ENCODE measurements around the gene PFDN4.
A peak's percentile ranks its signal among the peaks of the same experiment; 100 is the strongest.
"Not testable (repeated sequence)": the region's sequence is repeated elsewhere in the genome, so short reads cannot be mapped to it uniquely, and the experiment has no call there.

Gene PFDN4

DNA sequence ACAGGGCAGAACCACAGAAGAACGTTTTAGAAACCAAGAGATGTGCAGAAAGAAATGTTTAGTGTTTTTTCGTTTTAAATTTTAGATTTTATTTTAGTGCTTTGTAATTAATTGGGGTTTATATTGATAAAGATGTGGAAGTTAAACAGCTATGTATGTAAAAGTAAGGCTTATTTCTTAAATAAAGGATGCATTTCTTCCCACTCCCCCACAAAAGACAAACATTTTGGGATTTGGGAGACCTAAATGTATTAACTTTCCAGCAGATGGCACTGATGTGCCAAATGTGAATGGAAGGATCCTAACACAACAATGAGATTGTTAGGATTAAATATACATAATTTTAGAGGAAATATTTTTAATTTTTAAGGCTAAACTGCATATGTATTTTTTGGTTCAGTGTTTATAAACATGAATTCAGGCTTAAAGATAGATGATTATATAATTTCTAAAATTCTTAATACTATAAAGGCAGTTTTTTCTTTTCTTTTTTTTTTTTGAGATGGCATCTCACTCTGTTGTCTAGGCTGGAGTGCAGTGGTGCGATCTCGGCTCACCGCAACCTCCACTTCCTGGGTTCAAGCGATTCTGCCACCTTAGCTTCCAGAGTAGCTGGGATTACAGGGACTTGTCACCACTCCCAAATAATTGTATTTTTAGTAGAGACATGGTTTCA is 12.0 kb downstream of the PFDN4 start:
- peaks cover 21% of the 10 kb centered on the region for H3K36me3 Mint-ChIP-seq (ENCODE audit: low read depth)
- H3K4me1 Mint-ChIP-seq (ENCODE audit: low read depth), result peaks cover 16% of the 10 kb centered on the region
- H3K27ac Mint-ChIP-seq, result no peak overlapping the region
- no peak for DNase-seq (ENCODE audit: low spot score)
- H3K4me3 Mint-ChIP-seq, result no peak overlapping the region
- no peaks in the 10 kb centered on the region for H3K9me3 Mint-ChIP-seq
- H3K27me3 Mint-ChIP-seq (ENCODE audit: low read depth), result no peaks in the 10 kb centered on the region

DNA sequence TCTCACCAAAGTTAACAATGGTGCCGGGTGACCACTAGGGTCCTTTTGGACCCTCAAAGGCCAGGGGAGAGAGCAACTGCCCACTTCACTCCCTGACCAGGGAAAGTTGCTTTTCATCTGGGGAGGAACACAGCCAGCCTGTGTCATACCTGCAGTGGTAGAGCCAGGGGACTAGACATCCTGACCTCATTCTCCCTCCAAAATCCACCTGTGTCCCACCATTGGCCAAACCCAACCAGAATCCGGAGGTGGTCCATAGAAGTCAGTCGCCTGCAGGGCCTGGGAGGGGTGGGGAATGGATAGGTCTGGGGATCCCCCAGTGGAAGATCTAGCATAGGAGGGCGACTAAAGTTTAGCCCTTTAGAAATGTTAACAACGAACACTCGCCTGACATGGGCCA is 12.8 kb downstream of the PFDN4 start:
- H3K4me1 Mint-ChIP-seq (ENCODE audit: low read depth), result peaks cover 16% of the 10 kb centered on the region
- DNase-seq (ENCODE audit: low spot score), result no peak
- peaks cover 19% of the 10 kb centered on the region for H3K36me3 Mint-ChIP-seq (ENCODE audit: low read depth)
- no peaks in the 10 kb centered on the region for H3K9me3 Mint-ChIP-seq
- no peaks in the 10 kb centered on the region for H3K27me3 Mint-ChIP-seq (ENCODE audit: low read depth)
- no peak overlapping the region for H3K4me3 Mint-ChIP-seq
- no peak overlapping the region for H3K27ac Mint-ChIP-seq

DNA sequence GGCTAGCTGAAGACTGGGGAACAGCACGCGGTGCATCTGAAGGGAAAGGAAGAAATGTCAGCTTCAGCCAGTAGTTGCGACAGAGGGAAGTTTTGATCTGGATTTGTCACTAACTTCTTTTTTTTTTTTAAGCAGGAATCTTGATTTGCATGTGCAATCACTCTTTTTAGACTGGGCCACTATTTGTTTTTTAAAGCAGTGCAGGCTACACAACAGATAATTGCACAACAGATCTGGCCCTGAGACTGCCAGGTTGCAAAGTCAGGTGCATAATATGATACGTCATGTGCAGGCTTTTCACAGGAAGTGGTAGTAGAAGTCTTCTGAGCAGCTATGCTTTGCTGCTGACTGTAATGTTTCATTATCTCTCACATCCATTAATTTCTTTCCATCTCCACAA is 13.5 kb downstream of the PFDN4 start:
- H3K4me1 Mint-ChIP-seq (ENCODE audit: low read depth), result peaks cover 16% of the 10 kb centered on the region
- no peaks in the 10 kb centered on the region for H3K27me3 Mint-ChIP-seq (ENCODE audit: low read depth)
- H3K9me3 Mint-ChIP-seq, result no peaks in the 10 kb centered on the region
- DNase-seq (ENCODE audit: low spot score), result no peak
- H3K4me3 Mint-ChIP-seq, result peak overlapping the region; percentile 24
- H3K27ac Mint-ChIP-seq, result peak overlapping the region; percentile 81
- peaks cover 13% of the 10 kb centered on the region for H3K36me3 Mint-ChIP-seq (ENCODE audit: low read depth)

- Mint-ChIP-seq H3K4me3 (peak overlapping the region; percentile 24), H3K36me3 (ENCODE audit: low read depth) (peaks cover 8% of the 10 kb centered on the region), H3K27me3 (ENCODE audit: low read depth) (no peaks in the 10 kb centered on the region), H3K9me3 (no peaks in the 10 kb centered on the region), H3K4me1 (ENCODE audit: low read depth) (peaks cover 19% of the 10 kb centered on the region), H3K27ac (peak overlapping the region; percentile 81)
- DNase-seq (ENCODE audit: low spot score), result no peak
Observed at GRCh38 chr20:54221996-54222890, 14.4 kb downstream of the PFDN4 start.

DNA sequence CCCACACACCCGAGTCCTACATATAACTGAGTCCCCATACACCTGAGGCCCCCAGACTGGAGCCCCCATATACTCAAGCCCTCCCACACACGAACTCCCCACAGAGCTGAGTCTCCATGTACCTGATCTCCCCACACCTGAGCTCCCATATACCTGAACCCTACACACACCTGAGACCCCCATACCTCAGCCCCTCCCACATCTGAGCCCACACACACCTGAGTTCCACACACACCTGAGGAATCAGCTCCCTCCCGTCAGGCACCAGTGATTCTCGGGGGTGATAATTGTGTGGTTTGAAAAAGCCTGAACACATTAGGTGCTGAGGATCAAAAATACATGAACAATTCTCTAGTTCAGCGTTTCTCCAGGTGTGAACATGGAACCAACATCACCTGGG is 15.4 kb downstream of the PFDN4 start:
- no peak for DNase-seq (ENCODE audit: low spot score)
- no peak overlapping the region for H3K27ac Mint-ChIP-seq
- no peak overlapping the region for H3K4me3 Mint-ChIP-seq
- peaks cover 7% of the 10 kb centered on the region for H3K9me3 Mint-ChIP-seq
- no peaks in the 10 kb centered on the region for H3K27me3 Mint-ChIP-seq (ENCODE audit: low read depth)
- H3K4me1 Mint-ChIP-seq (ENCODE audit: low read depth), result peaks cover 21% of the 10 kb centered on the region
- H3K36me3 Mint-ChIP-seq (ENCODE audit: low read depth), result peaks cover 5% of the 10 kb centered on the region

DNA sequence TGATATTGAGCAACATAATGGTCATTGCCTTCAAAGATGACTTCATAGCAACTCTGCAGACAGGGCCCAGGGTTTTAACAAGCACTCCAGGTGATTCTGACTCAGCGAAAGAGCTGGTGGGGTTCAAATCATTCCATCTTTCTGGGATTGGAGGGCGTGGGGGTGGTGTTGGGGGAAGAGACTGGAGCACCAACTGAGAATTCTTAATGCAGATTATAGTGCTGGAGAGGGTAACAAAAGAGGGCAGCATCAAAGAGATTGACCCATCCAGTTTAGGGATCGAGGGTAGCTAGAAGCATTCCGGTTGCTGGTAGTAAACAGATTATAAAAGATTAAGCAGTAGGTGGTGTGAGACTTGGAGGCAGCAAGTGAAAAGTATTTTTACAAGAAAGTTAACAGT is 15.9 kb downstream of the PFDN4 start:
- H3K9me3 Mint-ChIP-seq, result peaks cover 7% of the 10 kb centered on the region
- H3K4me1 Mint-ChIP-seq (ENCODE audit: low read depth), result peaks cover 21% of the 10 kb centered on the region

DNA sequence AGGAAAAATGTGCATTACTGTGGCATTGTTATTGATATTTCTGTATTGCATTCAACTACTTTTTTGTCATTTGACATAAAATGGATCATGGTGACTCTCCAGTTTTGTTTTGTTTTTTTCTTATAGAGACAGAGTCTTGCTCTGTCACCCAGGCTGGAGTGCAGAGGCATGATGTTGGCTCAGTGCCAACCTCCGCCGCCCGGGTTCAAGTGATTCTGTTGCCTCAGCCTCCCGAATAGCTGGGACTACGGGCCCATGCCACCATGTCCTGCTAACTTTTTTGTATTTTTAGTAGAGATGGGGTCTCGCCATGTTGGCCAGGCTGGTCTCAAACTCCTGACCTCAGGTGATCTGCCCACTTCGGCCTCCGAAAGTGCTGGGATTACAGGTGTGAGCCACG is 16.8 kb downstream of the PFDN4 start:
- peaks cover 21% of the 10 kb centered on the region for H3K4me1 Mint-ChIP-seq (ENCODE audit: low read depth)
- not testable (repeated sequence) for H3K9me3 Mint-ChIP-seq

More for the DNA sequence above, 15.9 kb downstream of the PFDN4 start:
- no peaks in the 10 kb centered on the region for H3K27me3 Mint-ChIP-seq (ENCODE audit: low read depth)
- H3K36me3 Mint-ChIP-seq (ENCODE audit: low read depth), result peaks cover 2% of the 10 kb centered on the region
- H3K4me3 Mint-ChIP-seq, result no peak overlapping the region
- H3K27ac Mint-ChIP-seq, result no peak overlapping the region
- no peak for DNase-seq (ENCODE audit: low spot score)

GRCh38 chr20:54227241-54227640 is 19.4 kb downstream of the PFDN4 start:
- Mint-ChIP-seq H3K36me3 (ENCODE audit: low read depth) (no peaks in the 10 kb centered on the region), H3K27me3 (ENCODE audit: low read depth) (no peaks in the 10 kb centered on the region), H3K4me3 (no peak overlapping the region), H3K27ac (no peak overlapping the region), H3K4me1 (ENCODE audit: low read depth) (peaks cover 7% of the 10 kb centered on the region), H3K9me3 (peaks cover 7% of the 10 kb centered on the region)
- no peak for DNase-seq (ENCODE audit: low spot score)

More for the DNA sequence above, 16.8 kb downstream of the PFDN4 start:
- not testable (repeated sequence) for H3K4me3 Mint-ChIP-seq; DNase-seq (ENCODE audit: low spot score); H3K27ac Mint-ChIP-seq; H3K36me3 Mint-ChIP-seq (ENCODE audit: low read depth); H3K27me3 Mint-ChIP-seq (ENCODE audit: low read depth)

GRCh38 chr20:54227751-54228150 is 19.9 kb downstream of the PFDN4 start:
- no peaks in the 10 kb centered on the region for H3K36me3 Mint-ChIP-seq (ENCODE audit: low read depth)
- peaks cover 7% of the 10 kb centered on the region for H3K9me3 Mint-ChIP-seq
- DNase-seq (ENCODE audit: low spot score), result no peak

DNA sequence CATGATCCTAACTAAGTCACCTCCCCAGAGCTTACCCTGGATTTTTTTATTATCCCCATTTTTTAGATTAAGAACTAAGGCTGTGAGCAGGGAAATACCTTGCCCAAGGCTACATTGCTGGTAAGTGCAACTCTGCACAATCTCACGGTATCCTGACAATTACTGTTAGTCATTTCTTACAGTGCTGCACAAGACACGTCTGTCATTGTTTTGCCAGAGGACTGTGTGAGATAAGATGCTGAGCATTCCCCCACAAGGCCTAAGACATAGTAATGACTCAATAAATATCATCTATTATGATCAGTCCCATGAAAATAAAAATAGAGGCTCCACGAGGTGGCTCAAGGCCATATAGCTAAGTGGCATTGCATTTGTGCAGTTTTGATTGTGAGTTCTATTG is 21.0 kb downstream of the PFDN4 start:
- H3K9me3 Mint-ChIP-seq, result peaks cover 7% of the 10 kb centered on the region
- no peaks in the 10 kb centered on the region for H3K27me3 Mint-ChIP-seq (ENCODE audit: low read depth)
- H3K27ac Mint-ChIP-seq, result no peak overlapping the region
- peaks cover 4% of the 10 kb centered on the region for H3K4me1 Mint-ChIP-seq (ENCODE audit: low read depth)
- DNase-seq (ENCODE audit: low spot score), result no peak
- H3K36me3 Mint-ChIP-seq (ENCODE audit: low read depth), result no peaks in the 10 kb centered on the region
- H3K4me3 Mint-ChIP-seq, result no peak overlapping the region

More at GRCh38 chr20:54227751-54228150, 19.9 kb downstream of the PFDN4 start:
- H3K4me1 Mint-ChIP-seq (ENCODE audit: low read depth), result peaks cover 4% of the 10 kb centered on the region
- no peaks in the 10 kb centered on the region for H3K27me3 Mint-ChIP-seq (ENCODE audit: low read depth)
- H3K27ac Mint-ChIP-seq, result no peak overlapping the region
- H3K4me3 Mint-ChIP-seq, result no peak overlapping the region

DNA sequence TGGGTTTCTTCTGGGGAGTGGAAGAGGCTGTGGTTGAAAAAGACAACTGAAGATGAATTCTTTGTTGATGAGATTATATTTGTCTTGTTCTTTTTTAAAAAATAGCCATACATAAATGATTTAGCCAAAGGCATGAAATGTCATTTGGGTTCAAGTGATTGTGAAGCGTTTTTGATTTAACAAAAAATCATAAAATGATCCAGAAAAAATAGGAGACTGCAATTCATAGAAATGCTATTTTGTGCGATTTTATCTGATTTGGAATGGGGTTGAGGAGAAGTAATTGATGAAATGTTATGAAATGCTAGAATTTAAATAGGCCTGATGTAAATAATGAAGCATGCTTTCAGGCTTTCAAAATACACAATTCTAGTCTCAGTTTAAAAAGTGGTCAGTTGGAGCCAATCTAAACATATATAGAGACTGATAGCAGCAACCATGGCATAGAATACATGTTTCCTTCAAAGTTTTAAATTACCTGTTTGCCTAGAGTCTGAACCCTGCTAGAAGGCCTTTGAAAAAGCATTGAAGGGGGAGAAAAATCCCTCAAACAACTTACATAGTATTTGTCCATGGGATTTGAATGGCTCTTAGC is 21.8 kb downstream of the PFDN4 start:
- DNase-seq (ENCODE audit: low spot score), result no peak
- Mint-ChIP-seq H3K36me3 (ENCODE audit: low read depth) (no peaks in the 10 kb centered on the region), H3K27me3 (ENCODE audit: low read depth) (no peaks in the 10 kb centered on the region), H3K4me3 (no peak overlapping the region), H3K27ac (no peak overlapping the region), H3K9me3 (peaks cover 7% of the 10 kb centered on the region), H3K4me1 (ENCODE audit: low read depth) (peaks cover 4% of the 10 kb centered on the region)

GRCh38 chr20:54231036-54231435 is 23.1 kb downstream of the PFDN4 start:
- no peaks in the 10 kb centered on the region for H3K36me3 Mint-ChIP-seq (ENCODE audit: low read depth)
- H3K4me1 Mint-ChIP-seq (ENCODE audit: low read depth), result peaks cover 4% of the 10 kb centered on the region
- peaks cover 10% of the 10 kb centered on the region for H3K9me3 Mint-ChIP-seq
- H3K27ac Mint-ChIP-seq, result no peak overlapping the region
- no peaks in the 10 kb centered on the region for H3K27me3 Mint-ChIP-seq (ENCODE audit: low read depth)
- no peak for DNase-seq (ENCODE audit: low spot score)
- no peak overlapping the region for H3K4me3 Mint-ChIP-seq

DNA sequence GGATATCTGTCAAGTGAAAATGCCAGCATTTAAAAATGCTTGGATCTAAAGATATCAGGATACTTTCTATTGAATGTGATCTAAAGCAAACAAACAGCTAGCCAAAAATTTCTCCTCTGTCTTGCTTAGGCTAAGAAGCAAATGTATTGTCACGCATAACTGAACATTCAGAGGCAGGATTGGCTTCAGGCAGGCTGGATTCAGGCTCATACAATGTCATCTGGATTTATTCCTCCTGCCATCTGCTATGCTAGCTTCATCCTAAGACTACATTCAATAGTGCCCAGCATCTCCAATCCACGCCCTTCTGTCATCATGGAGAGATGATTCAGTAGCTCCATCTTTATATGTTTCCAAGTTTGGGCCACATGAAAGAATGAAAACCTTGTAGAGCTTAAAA is 27.1 kb downstream of the PFDN4 start:
- no peak for DNase-seq (ENCODE audit: low spot score)
- Mint-ChIP-seq H3K36me3 (ENCODE audit: low read depth) (no peaks in the 10 kb centered on the region), H3K9me3 (peaks cover 6% of the 10 kb centered on the region), H3K27me3 (ENCODE audit: low read depth) (peaks cover 14% of the 10 kb centered on the region), H3K27ac (no peak overlapping the region), H3K4me1 (ENCODE audit: low read depth) (no peaks in the 10 kb centered on the region), H3K4me3 (no peak overlapping the region)

All from T-helper 2 cell treated with Interferon-gamma antibody and Interleukin-4, amounts not matched to agents 5 μg/mL and 100 μg/mL, for 36 hours (primary cell).